Neuronal stem cell (in vitro differentiated cells): ENCODE results near the gene SPATA13.
"Not testable (repeated sequence)": the region's sequence is repeated elsewhere in the genome, so short reads cannot be mapped to it uniquely, and the experiment has no call there.

Experiments
- DNase-seq: peaks from one replicate; pipeline ENCODE4 v3.0.0-alpha.2; 2013; ENCODE audit warnings: low spot score
- H2AFZ ChIP-seq: one replicate; pipeline ENCODE4 v1.6.1; 2013; ENCODE audit warnings: mild to moderate bottlenecking, low read length, inconsistent platforms
- H2AK5ac ChIP-seq: 2 replicates; pipeline ENCODE4 v1.6.1; 2013; ENCODE audit warnings: low read depth, mild to moderate bottlenecking, inconsistent platforms, low read length, moderate library complexity, mixed read lengths
- H2BK120ac ChIP-seq: 2 replicates; pipeline ENCODE4 v1.6.1; 2013; ENCODE audit warnings: low read depth, mild to moderate bottlenecking, inconsistent platforms, low read length, moderate library complexity, mixed read lengths
- H2BK12ac ChIP-seq: one replicate; pipeline ENCODE4 v1.6.1; 2013; ENCODE audit warnings: low read length, inconsistent platforms
- H2BK15ac ChIP-seq: 2 replicates; pipeline ENCODE4 v1.6.1; 2013; ENCODE audit warnings: mild to moderate bottlenecking, low read length, inconsistent platforms, mixed read lengths
- H2BK5ac ChIP-seq: one replicate; pipeline ENCODE4 v1.6.1; 2013; ENCODE audit warnings: inconsistent platforms, mild to moderate bottlenecking, low read length, moderate library complexity
- H3K14ac ChIP-seq: one replicate; pipeline ENCODE4 v1.6.1; 2013; ENCODE audit warnings: low read length, inconsistent platforms
- H3K18ac ChIP-seq: 2 replicates; pipeline ENCODE4 v1.6.1; 2013; ENCODE audit warnings: low read length, inconsistent platforms
- H3K23ac ChIP-seq: 2 replicates; pipeline ENCODE4 v1.6.1; 2013; ENCODE audit warnings: low read depth, mild to moderate bottlenecking, mixed read lengths, low read length, inconsistent platforms; ENCODE audit not compliant: poor library complexity
- H3K27ac ChIP-seq: replicated peaks from 3 replicates; pipeline ENCODE4 v1.5.1; 2013; ENCODE audit warnings: low read length, inconsistent platforms
- H3K27me3 ChIP-seq, 3 experiments: 2 replicates each; pipeline ENCODE4 v1.6.1; 2013; ENCODE audit warnings: low read length in 3 of 3, mild to moderate bottlenecking in 2 of 3, inconsistent platforms in 1 of 3, low read depth in 1 of 3, mixed read lengths in 1 of 3, moderate library complexity in 1 of 3; ENCODE audit not compliant: control insufficient read depth in 3 of 3, insufficient read depth in 3 of 3
- H3K36me3 ChIP-seq, 2 donors: replicated peaks in 1 of 2; 2 replicates each; pipeline ENCODE4 v1.6.1; 2013; ENCODE audit warnings: low read length in 2 of 2; ENCODE audit not compliant: control insufficient read depth in 2 of 2, insufficient read depth in 2 of 2
- H3K4ac ChIP-seq: 2 replicates; pipeline ENCODE4 v1.6.1; 2013; ENCODE audit warnings: inconsistent platforms, mild to moderate bottlenecking, low read length, moderate library complexity
- H3K4me1 ChIP-seq, 2 donors: 1 replicate in 1 of 2; 2 replicates in 1 of 2; pipeline ENCODE4 v1.6.1; 2013; ENCODE audit warnings: low read length in 2 of 2, low read depth in 1 of 2; ENCODE audit not compliant: control insufficient read depth in 2 of 2, insufficient read depth in 1 of 2
- H3K4me2 ChIP-seq: one replicate; pipeline ENCODE4 v1.6.1; 2013; ENCODE audit warnings: mild to moderate bottlenecking, low read length, inconsistent platforms; ENCODE audit not compliant: insufficient read depth, poor library complexity, severe bottlenecking
- H3K4me3 ChIP-seq, 2 donors: 2 replicates each; pipeline ENCODE4 v1.5.1; 2013; ENCODE audit warnings: low read length in 2 of 2, mild to moderate bottlenecking in 2 of 2, inconsistent platforms in 1 of 2, moderate library complexity in 1 of 2
- H3K79me1 ChIP-seq: one replicate; pipeline ENCODE4 v1.6.1; 2013; ENCODE audit warnings: low read depth, mild to moderate bottlenecking, inconsistent platforms, low read length, moderate library complexity
- H3K9ac ChIP-seq: one replicate; pipeline ENCODE4 v1.6.1; 2013; ENCODE audit warnings: mild to moderate bottlenecking, low read depth, low read length, inconsistent platforms; ENCODE audit not compliant: poor library complexity
- H3K9me3 ChIP-seq, 2 donors: replicated peaks in 1 of 2; 2 replicates each; pipeline versions ENCODE3 to v1.6.1; 2013; ENCODE audit warnings: low read length in 2 of 2, mild to moderate bottlenecking in 2 of 2, inconsistent platforms in 1 of 2, low read depth in 1 of 2, mixed read lengths in 1 of 2, moderate library complexity in 1 of 2; ENCODE audit not compliant: control insufficient read depth in 2 of 2, insufficient read depth in 1 of 2
- H4K8ac ChIP-seq: one replicate; pipeline ENCODE4 v1.6.1; 2013; ENCODE audit warnings: low read depth, mild to moderate bottlenecking, inconsistent platforms, low read length, moderate library complexity
- H4K91ac ChIP-seq: one replicate; pipeline ENCODE4 v1.6.1; 2013; ENCODE audit warnings: low read length, low read depth, mild to moderate bottlenecking, inconsistent platforms; ENCODE audit not compliant: poor library complexity
- WGBS, 2 donors: extraction: QIAGEN DNeasy Blood & Tissue Kit; methylation state at CpG; one replicate each; pipeline ENCODE4 v1.1.7; 2013; ENCODE audit warnings: missing lambda C conversion rate in 2 of 2, mixed read lengths in 1 of 2; ENCODE audit not compliant: insufficient read length in 2 of 2, insufficient replicate concordance in 1 of 2; ENCODE audit errors: extremely low coverage in 2 of 2; 5-methylcytosine and 5-hydroxymethylcytosine counted together

SPATA13 gene

DNA sequence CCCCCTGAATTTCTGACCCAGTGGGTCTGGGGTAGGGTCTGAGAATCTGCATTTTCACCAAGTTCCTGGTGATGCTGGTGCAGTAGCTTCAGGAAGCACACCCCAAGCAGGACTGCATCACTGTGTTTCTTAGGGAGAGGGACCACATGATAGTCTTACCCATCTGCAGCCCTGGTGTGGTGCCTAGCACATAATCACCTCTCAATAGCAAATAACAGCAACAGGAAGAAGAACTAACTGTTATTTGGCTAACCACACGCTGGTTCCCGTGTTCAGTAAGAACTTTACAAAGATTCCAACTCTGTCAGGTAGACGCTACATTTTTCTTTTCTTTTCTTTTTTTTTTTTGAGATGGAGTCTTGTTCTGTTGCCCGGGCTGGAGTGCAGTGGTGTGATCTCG is 41.9 kb upstream of the SPATA13 start:
- Histone ChIP-seq H4K91ac (no peak overlapping the region), H4K8ac (no peak overlapping the region), H2BK120ac (no peak overlapping the region), H2AK5ac (no peak overlapping the region), H3K27ac (no peak overlapping the region), H2BK12ac (no peak overlapping the region), H3K9ac (no peak overlapping the region), H3K36me3 (no peaks in the 10 kb centered on the region), H3K79me1 (no peaks in the 10 kb centered on the region), H3K23ac (no peak overlapping the region), H3K27me3 (no peaks in the 10 kb centered on the region), H2BK5ac (no peak overlapping the region), H3K14ac (no peak overlapping the region), H3K18ac (no peak overlapping the region), H3K4me3 (no peak overlapping the region), H3K4ac (no peak overlapping the region), H3K4me1 (peaks cover 9 to 14% of the 10 kb centered on the region in 2 donors), H2AFZ (no peak overlapping the region), H2BK15ac (no peak overlapping the region), H3K4me2 (no peak overlapping the region), H3K9me3 (peaks cover 0 to 8% of the 10 kb centered on the region in 2 donors)
- no CpG with 5 or more reads among the region's 5 CpGs for WGBS, 2 donors
- no peak for DNase-seq

DNA sequence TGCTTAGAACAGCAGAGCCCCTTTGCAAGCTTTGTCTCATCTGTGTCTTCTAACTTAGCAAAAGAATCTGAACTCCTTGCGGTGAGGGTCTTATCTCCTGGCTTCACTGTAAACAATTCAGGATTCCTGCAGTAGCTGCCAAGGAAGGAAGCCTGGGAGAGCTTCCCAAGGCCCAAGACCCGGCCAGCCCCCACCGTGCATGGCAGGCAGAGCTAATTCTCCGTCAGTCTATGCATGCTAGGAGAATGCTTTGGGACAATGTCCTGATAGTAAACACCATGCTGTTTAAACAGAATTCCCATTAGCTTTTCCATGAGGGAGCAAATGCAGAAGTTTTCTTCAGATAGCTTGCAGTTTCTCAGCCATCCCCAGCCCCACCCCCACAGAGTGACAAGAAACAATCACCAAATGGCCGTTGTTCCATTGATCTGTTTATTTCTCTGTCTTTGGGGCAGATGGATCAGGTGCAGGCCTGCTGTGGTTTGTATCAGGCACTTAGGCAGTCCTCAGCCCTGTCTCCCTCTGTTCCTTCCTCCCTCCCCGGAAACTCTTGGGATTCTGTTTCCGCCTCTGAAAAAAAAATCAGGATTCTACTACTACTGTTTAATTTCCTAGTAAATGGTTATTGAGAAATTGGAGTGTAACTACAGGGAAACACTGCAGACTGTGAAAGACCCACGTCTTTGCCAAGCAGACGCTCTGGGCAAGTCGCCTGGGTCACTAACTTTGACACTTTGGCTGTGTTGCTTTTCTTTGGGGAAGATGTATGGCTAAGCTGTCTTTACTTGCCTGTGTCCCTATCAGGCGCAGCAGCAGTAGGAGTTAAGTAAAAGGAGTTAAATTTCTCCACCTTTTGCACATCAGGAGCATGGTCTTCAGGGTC is 40.7 kb upstream of the SPATA13 start:
- Histone ChIP-seq H3K36me3 (no peaks in the 10 kb centered on the region), H3K4me3 (no peak overlapping the region), H3K18ac (peak overlapping the region; percentile 17), H3K23ac (no peak overlapping the region), H2BK12ac (no peak overlapping the region), H2BK15ac (no peak overlapping the region), H3K14ac (no peak overlapping the region), H2AK5ac (no peak overlapping the region), H3K9ac (no peak overlapping the region), H3K79me1 (no peaks in the 10 kb centered on the region), H2BK5ac (no peak overlapping the region), H4K8ac (no peak overlapping the region), H3K4me1 (peaks cover 12 to 25% of the 10 kb centered on the region in 2 donors), H3K9me3 (peaks cover 0 to 8% of the 10 kb centered on the region in 2 donors), H3K4me2 (no peak overlapping the region), H4K91ac (no peak overlapping the region), H2BK120ac (no peak overlapping the region), H3K27ac (no peak overlapping the region), H2AFZ (peak overlapping the region; percentile 25), H3K27me3 (no peaks in the 10 kb centered on the region), H3K4ac (no peak overlapping the region)
- no CpG with 5 or more reads among the region's 11 CpGs for WGBS, 2 donors
- no peak for DNase-seq

DNA sequence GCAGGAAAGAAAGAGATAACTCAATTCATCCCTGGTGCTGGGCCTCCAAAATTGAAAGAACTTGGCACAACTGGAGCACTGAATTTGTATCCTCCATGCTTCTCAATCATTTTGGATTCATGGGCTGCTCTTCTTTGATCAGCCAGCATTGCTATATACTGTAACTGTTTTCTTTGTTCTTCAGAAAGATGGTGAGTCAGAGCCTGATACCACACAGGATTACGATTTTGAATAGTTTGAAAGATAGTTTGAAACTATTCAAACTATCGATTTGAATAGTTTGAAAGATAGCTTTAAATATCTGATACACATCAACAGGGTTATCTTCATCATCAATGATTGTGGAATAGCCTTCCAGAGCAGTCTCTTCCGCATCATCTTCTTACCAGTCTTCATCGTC is 38.5 kb upstream of the SPATA13 start:
- H3K9ac ChIP-seq, H3K4me3 ChIP-seq, DNase-seq, H3K4me2 ChIP-seq, H3K18ac ChIP-seq, H2BK120ac ChIP-seq, H4K91ac ChIP-seq, H2BK5ac ChIP-seq, H2AK5ac ChIP-seq, H2AFZ ChIP-seq, H3K23ac ChIP-seq, H4K8ac ChIP-seq, H2BK12ac ChIP-seq, H3K27me3 ChIP-seq, H3K4ac ChIP-seq, H2BK15ac ChIP-seq, H3K79me1 ChIP-seq, H3K27ac ChIP-seq, H3K14ac ChIP-seq, H3K36me3 ChIP-seq, H3K9me3 ChIP-seq: not testable (repeated sequence)
- peaks cover 16 to 39% of the 10 kb centered on the region in 2 donors for H3K4me1 ChIP-seq
- WGBS, 2 donors = no CpG with 5 or more reads among the region's 4 CpGs

DNA sequence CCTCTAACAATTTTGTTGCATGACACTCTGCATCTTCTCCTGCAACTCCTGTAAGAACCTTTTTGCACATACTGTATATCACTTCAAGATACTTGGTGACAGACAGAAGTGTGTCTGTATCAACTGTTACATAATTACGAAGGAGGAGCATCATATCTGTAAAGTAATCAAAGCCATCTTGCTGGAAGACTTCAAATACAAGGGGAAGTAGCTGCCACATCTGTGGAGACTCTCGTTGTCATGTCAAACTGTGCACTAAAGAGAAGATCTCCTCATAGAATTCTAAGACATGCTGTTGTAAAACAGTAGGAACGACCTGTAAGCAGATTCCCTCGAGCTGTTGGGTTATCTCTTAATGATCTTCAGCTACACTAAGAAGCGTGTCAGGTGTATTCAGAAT is 38.0 kb upstream of the SPATA13 start:
- no peak overlapping the region for H3K27ac ChIP-seq
- H3K36me3 ChIP-seq = no peaks in the 10 kb centered on the region
- H3K4me2 ChIP-seq = no peak overlapping the region
- H3K9me3 ChIP-seq = no peaks in the 10 kb centered on the region
- H3K9ac ChIP-seq = no peak overlapping the region
- no peak overlapping the region for H4K8ac ChIP-seq
- no peaks in the 10 kb centered on the region for H3K27me3 ChIP-seq
- H3K18ac ChIP-seq = no peak overlapping the region
- no peaks in the 10 kb centered on the region for H3K79me1 ChIP-seq
- peaks cover 16 to 42% of the 10 kb centered on the region in 2 donors for H3K4me1 ChIP-seq
- no peak overlapping the region for H2BK15ac ChIP-seq
- no peak overlapping the region for H2BK12ac ChIP-seq
- no peak overlapping the region for H4K91ac ChIP-seq
- no peak overlapping the region for H3K14ac ChIP-seq
- H2AFZ ChIP-seq = no peak overlapping the region
- DNase-seq = no peak
- WGBS, 2 donors = no CpG with 5 or more reads among the region's 5 CpGs
- H3K4me3 ChIP-seq = no peak overlapping the region
- no peak overlapping the region for H3K23ac ChIP-seq
- no peak overlapping the region for H2AK5ac ChIP-seq
- no peak overlapping the region for H2BK120ac ChIP-seq
- H2BK5ac ChIP-seq = no peak overlapping the region
- H3K4ac ChIP-seq = no peak overlapping the region
